Islet of Langerhans (tissue), 1 donor: ENCODE measurements around the gene TAS2R60.
"Not testable (repeated sequence)": the region's sequence is repeated elsewhere in the genome, so short reads cannot be mapped to it uniquely, and the experiment has no call there.

ENCODE experiments used
- FAIRE-seq: peaks from one replicate; lab custom pipeline; 2011; peaks lifted over from hg19 to GRCh38; lab: Jason Lieb, UNC

Gene TAS2R60

GRCh38 chr7:143443153-143443552, at the start of gene TAS2R60:
Gene TAS2R60 (plus strand): TSS chr7:143443453. CDS start chr7:143443453, 0 bp downstream.
- FAIRE-seq, result no peak

- no peak for FAIRE-seq
These were observed 49.2 kb upstream of the TAS2R60 start for GRCh38 chr7:143394068-143394467.

- no peak for FAIRE-seq
These were observed 48.5 kb upstream of the TAS2R60 start for GRCh38 chr7:143394777-143395176.

GRCh38 chr7:143395187-143396149, 47.8 kb upstream of the TAS2R60 start:
- FAIRE-seq, result no peak

GRCh38 chr7:143396182-143396581, 47.1 kb upstream of the TAS2R60 start:
- no peak for FAIRE-seq

- no peak for FAIRE-seq
These were observed 46.4 kb upstream of the TAS2R60 start for GRCh38 chr7:143396625-143397556.

- no peak for FAIRE-seq
These were observed 45.3 kb upstream of the TAS2R60 start for GRCh38 chr7:143397710-143398530.

- no peak for FAIRE-seq
These were observed 44.6 kb upstream of the TAS2R60 start for GRCh38 chr7:143398616-143399015.

GRCh38 chr7:143399151-143399550, 44.1 kb upstream of the TAS2R60 start:
- FAIRE-seq, result no peak

GRCh38 chr7:143399642-143400041, 43.6 kb upstream of the TAS2R60 start:
- no peak for FAIRE-seq

GRCh38 chr7:143401265-143401664, 42.0 kb upstream of the TAS2R60 start:
- no peak for FAIRE-seq

GRCh38 chr7:143402233-143402632, 41.0 kb upstream of the TAS2R60 start:
- not testable (repeated sequence) for FAIRE-seq

GRCh38 chr7:143405173-143406001, 37.9 kb upstream of the TAS2R60 start:
- FAIRE-seq, result no peak

- no peak for FAIRE-seq
These were observed 37.3 kb upstream of the TAS2R60 start for GRCh38 chr7:143406002-143406357.

- no peak for FAIRE-seq
These were observed 35.7 kb upstream of the TAS2R60 start for GRCh38 chr7:143407287-143408251.

- no peak for FAIRE-seq
These were observed 35.0 kb upstream of the TAS2R60 start for GRCh38 chr7:143408252-143408685.

GRCh38 chr7:143408686-143409561, 34.3 kb upstream of the TAS2R60 start, which contains the start of gene EPHA1:
Gene EPHA1 (minus strand): TSS chr7:143408856. CDS start chr7:143408805, 51 bp downstream.
- no peak for FAIRE-seq

- FAIRE-seq, result no peak
These were observed 32.7 kb upstream of the TAS2R60 start for GRCh38 chr7:143410521-143411004.
